OCI-LY1 (cell line): Measurements from ENCODE around the gene ST6GALNAC3.

Experiments used
- H2AFZ ChIP-seq: fragments of 200-600 bp; sonication (generic), shearing (Covaris generic); 2 replicates; pipeline ENCODE4 v1.6.0; 2014; ENCODE audit warnings: antibody characterized with exemption, mild to moderate bottlenecking, low read length
- H3F3A ChIP-seq: fragments of 200-600 bp; sonication (generic), shearing (Covaris generic); 2 replicates; pipeline ENCODE4 v1.6.0; 2014; ENCODE audit warnings: mild to moderate bottlenecking, antibody characterized with exemption, low read length, moderate library complexity; ENCODE audit not compliant: insufficient read depth
- H3K27ac ChIP-seq: fragments of 200-600 bp; sonication (generic); 2 replicates; pipeline ENCODE4 v1.5.1; 2014; ENCODE audit warnings: low read length, mixed run types, mild to moderate bottlenecking, low read depth; ENCODE audit not compliant: poor library complexity, severe bottlenecking
- H3K27me3 ChIP-seq: fragments of 200-600 bp; sonication (generic); 2 replicates; pipeline ENCODE4 v1.6.0; 2014; ENCODE audit warnings: antibody characterized with exemption, mild to moderate bottlenecking, low read length, moderate library complexity; ENCODE audit not compliant: insufficient read depth
- H3K36me3 ChIP-seq: fragments of 200-600 bp; sonication (generic); 2 replicates; pipeline ENCODE4 v1.6.1; 2014; ENCODE audit warnings: mild to moderate bottlenecking, antibody characterized with exemption, low read length, moderate library complexity, mixed read lengths; ENCODE audit not compliant: insufficient read depth
- H3K4me1 ChIP-seq: fragments of 200-600 bp; sonication (generic); 2 replicates; pipeline ENCODE4 v1.5.1; 2014; ENCODE audit warnings: mild to moderate bottlenecking, low read length, moderate library complexity; ENCODE audit not compliant: insufficient read depth, severe bottlenecking
- H3K4me2 ChIP-seq: fragments of 200-600 bp; sonication (generic), shearing (Covaris generic); 2 replicates; pipeline ENCODE4 v1.6.1; 2014; ENCODE audit warnings: low read length
- H3K4me3 ChIP-seq: fragments of 200-600 bp; sonication (generic); 2 replicates; pipeline ENCODE4 v1.5.1; 2014; ENCODE audit warnings: low read length, low read depth, mild to moderate bottlenecking, mixed read lengths; ENCODE audit not compliant: poor library complexity, severe bottlenecking
- H3K79me2 ChIP-seq: fragments of 200-600 bp; shearing (Covaris generic); 2 replicates; pipeline ENCODE4 v1.6.1; 2016; ENCODE audit warnings: mixed run types, low read length, mixed read lengths; ENCODE audit not compliant: insufficient read depth
- H3K9ac ChIP-seq: fragments of 200-600 bp; sonication (generic), shearing (Covaris generic); 2 replicates; pipeline ENCODE4 v1.6.1; 2014; ENCODE audit warnings: mild to moderate bottlenecking, low read length, mixed read lengths
- H3K9me2 ChIP-seq: fragments of 200-600 bp; sonication (generic), shearing (Covaris generic); 2 replicates; pipeline ENCODE4 v1.6.1; 2014; ENCODE audit warnings: low read depth, mild to moderate bottlenecking, low read length, mixed read lengths
- H3K9me3 ChIP-seq: fragments of 200-600 bp; shearing (Covaris generic); 2 replicates; pipeline ENCODE4 v1.6.1; 2014; ENCODE audit warnings: low read length, mixed read lengths
- H4K20me1 ChIP-seq: fragments of 200-600 bp; sonication (generic), shearing (Covaris generic); 2 replicates; pipeline ENCODE4 v1.6.0; 2016; ENCODE audit warnings: mild to moderate bottlenecking, low read length; ENCODE audit not compliant: insufficient read depth
- EZH2 ChIP-seq: fragments of 200-600 bp; sonication (generic), shearing (Covaris generic); IDR thresholded peaks from 2 replicates; pipeline ENCODE4 v1.8.0; 2017; ENCODE audit warnings: borderline replicate concordance, mixed run types, mild to moderate bottlenecking, antibody characterized with exemption, low read length, moderate library complexity, mixed read lengths
- TF ChIP-seq, protein P1 (sequence below): fragments of 200-600 bp; sonication (generic), shearing (Covaris generic); IDR thresholded peaks from 2 replicates; pipeline ENCODE4 v1.5.1; 2017; ENCODE audit warnings: mild to moderate bottlenecking, antibody characterized with exemption, low read length, moderate library complexity, mixed read lengths

Gene ST6GALNAC3

DNA sequence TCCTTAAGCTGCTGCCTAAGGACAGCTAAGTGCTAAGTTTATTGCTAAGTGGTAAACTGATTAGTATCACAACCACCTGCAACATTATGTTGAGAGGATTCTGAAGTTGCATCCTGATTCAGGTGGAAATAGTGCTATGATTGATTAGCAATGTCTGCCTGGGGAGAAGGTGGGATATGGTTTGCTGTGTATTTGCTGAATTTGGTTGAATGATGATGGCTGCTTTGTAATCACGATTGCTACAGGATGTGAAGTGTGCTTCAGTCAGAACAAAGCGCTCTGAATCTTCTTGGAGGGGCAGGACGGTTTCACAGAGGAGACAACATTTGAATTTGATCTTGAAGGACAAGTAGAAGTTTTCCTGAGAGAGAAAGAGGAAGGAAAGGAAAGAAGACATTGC, 226.0 kb downstream of the ST6GALNAC3 start:
- peaks cover 16% of the 10 kb centered on the region for H3K4me1 ChIP-seq
- no peak overlapping the region for H2AFZ ChIP-seq
- no peaks in the 10 kb centered on the region; the same call in 1 of the 2 replicates for H3K36me3 ChIP-seq
- no peaks in the 10 kb centered on the region for H3K9me2 ChIP-seq
- no peak overlapping the region for H3K9ac ChIP-seq
- TF ChIP-seq, protein P1, sequence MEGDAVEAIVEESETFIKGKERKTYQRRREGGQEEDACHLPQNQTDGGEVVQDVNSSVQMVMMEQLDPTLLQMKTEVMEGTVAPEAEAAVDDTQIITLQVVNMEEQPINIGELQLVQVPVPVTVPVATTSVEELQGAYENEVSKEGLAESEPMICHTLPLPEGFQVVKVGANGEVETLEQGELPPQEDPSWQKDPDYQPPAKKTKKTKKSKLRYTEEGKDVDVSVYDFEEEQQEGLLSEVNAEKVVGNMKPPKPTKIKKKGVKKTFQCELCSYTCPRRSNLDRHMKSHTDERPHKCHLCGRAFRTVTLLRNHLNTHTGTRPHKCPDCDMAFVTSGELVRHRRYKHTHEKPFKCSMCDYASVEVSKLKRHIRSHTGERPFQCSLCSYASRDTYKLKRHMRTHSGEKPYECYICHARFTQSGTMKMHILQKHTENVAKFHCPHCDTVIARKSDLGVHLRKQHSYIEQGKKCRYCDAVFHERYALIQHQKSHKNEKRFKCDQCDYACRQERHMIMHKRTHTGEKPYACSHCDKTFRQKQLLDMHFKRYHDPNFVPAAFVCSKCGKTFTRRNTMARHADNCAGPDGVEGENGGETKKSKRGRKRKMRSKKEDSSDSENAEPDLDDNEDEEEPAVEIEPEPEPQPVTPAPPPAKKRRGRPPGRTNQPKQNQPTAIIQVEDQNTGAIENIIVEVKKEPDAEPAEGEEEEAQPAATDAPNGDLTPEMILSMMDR, result no peak
- no peak for TF ChIP-seq EZH2
- no peaks in the 10 kb centered on the region for H4K20me1 ChIP-seq
- H3K9me3 ChIP-seq, result no peaks in the 10 kb centered on the region
- no peak overlapping the region for H3K27ac ChIP-seq
- no peak overlapping the region for H3K4me2 ChIP-seq
- H3K4me3 ChIP-seq, result no peak overlapping the region
- no peaks in the 10 kb centered on the region for H3K79me2 ChIP-seq
- H3K27me3 ChIP-seq, result no peaks in the 10 kb centered on the region
- no peaks in the 10 kb centered on the region for H3F3A ChIP-seq

DNA sequence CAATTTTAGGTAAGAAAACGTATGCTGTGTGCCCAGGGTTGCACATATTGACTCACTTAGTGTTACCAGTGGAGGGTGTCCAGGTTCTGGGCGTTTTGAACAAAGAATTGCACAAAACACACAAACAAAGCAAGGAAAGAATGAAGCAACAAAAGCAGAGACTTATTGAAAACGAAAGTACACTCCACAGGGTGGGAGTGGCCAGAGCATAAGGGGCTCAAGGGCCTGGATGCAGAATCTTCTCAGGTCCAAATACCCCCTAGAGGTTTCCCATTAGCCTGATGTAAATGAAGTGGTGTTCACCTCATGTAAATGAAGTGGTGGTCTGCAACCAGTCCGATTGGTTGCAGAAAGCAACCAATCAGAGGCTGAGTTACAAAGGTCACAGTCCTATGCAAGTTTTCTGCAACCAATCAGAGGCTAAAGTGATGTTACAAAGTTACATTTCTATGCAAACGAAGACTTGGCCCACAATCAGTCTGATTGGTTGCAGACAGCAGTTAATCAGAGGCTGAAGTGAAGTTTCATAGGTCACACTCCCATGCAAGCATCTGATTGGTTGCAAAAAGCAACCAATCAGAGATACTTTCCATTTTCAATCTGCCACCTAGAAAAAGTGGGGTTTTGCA, 228.3 kb downstream of the ST6GALNAC3 start:
- no peak overlapping the region for H3K4me2 ChIP-seq
- no peaks in the 10 kb centered on the region for H3K79me2 ChIP-seq
- H3K9me3 ChIP-seq, result no peaks in the 10 kb centered on the region
- H3F3A ChIP-seq, result no peaks in the 10 kb centered on the region
- H2AFZ ChIP-seq, result no peak overlapping the region
- no peaks in the 10 kb centered on the region for H3K27me3 ChIP-seq
- no peak overlapping the region for H3K9ac ChIP-seq
- H4K20me1 ChIP-seq, result no peaks in the 10 kb centered on the region
- no peak for TF ChIP-seq EZH2
- TF ChIP-seq, protein P1, result no peak
- H3K9me2 ChIP-seq, result no peaks in the 10 kb centered on the region
- H3K27ac ChIP-seq, result no peak overlapping the region
- no peak overlapping the region for H3K4me3 ChIP-seq
- H3K36me3 ChIP-seq, result no peaks in the 10 kb centered on the region; the same call in 1 of the 2 replicates
- peaks cover 10% of the 10 kb centered on the region for H3K4me1 ChIP-seq

DNA sequence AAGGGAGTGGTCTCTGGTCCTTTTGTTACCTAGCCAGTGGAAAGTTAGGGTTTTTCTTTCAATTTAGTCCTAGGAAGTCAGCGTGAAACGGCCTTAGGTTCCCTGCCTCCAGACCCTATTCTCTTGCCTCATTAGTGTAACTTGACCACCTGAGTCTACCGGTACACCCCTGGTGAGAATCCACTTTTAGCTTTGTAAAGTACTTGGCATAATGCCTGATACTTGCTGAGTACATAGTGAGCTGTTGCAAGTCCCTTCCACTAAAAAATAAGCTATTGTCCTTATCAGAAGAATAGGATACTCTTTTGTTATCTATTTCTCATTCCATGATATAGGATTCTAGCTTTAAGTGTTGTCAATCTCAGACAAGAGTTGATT, 228.8 kb downstream of the ST6GALNAC3 start:
- Histone ChIP-seq H3K36me3 (no peaks in the 10 kb centered on the region; the same call in 1 of the 2 replicates), H3F3A (no peaks in the 10 kb centered on the region), H3K9me2 (no peaks in the 10 kb centered on the region), H3K4me2 (no peak overlapping the region), H4K20me1 (no peaks in the 10 kb centered on the region), H3K9ac (no peak overlapping the region), H3K4me1 (peaks cover 9% of the 10 kb centered on the region), H3K79me2 (no peaks in the 10 kb centered on the region), H3K27ac (no peak overlapping the region), H3K27me3 (no peaks in the 10 kb centered on the region), H3K4me3 (no peak overlapping the region), H2AFZ (no peak overlapping the region), H3K9me3 (no peaks in the 10 kb centered on the region)
- TF ChIP-seq, protein P1, result no peak
- TF ChIP-seq EZH2, result no peak
